Mucosa of descending colon (tissue), 3 donors: ENCODE results near the gene PTPRD. TPM values are rescaled to one million over a fixed set of nuclear protein-coding genes. Genes with fewer than 3 reads are reported as not detected.
A peak's percentile ranks its signal among the peaks of the same experiment; 100 is the strongest.

ENCODE experiments used
- ATAC-seq: fragments of 200-7000 bp; cut with Tn5 transposase; one replicate; pipeline ENCODE4 v1.9.1; 2020; ENCODE audit warnings: mild to moderate bottlenecking, moderate library complexity
- DNase-seq, 3 donors: peaks; one replicate each; pipeline ENCODE4 v3.0.0-alpha.2; 2020
- H3K36me3 ChIP-seq: fragments of 200-600 bp; one replicate; pipeline ENCODE4 v1.8.0; 2021; ENCODE audit warnings: low read depth, mild to moderate bottlenecking
- H3K4me1 ChIP-seq: fragments of 200-600 bp; one replicate; pipeline ENCODE4 v1.8.0; 2021; ENCODE audit warnings: low read depth, mild to moderate bottlenecking
- H3K4me3 ChIP-seq: fragments of 200-600 bp; one replicate; pipeline ENCODE4 v1.8.0; 2021; ENCODE audit warnings: mild to moderate bottlenecking
- H3K9me3 ChIP-seq: fragments of 200-600 bp; one replicate; pipeline ENCODE4 v1.8.0; 2021; ENCODE audit warnings: mild to moderate bottlenecking
- intact Hi-C, 2 donors: fragments of 100-400 bp; cut with DNase I in 1 of 2; cut with micrococcal nuclease in 1 of 2; formaldehyde crosslinking; loops; one replicate each; pipeline versions ENCODE4 v1.11.0 to v1.11.1; 2022; cut with DNase I, micrococcal nuclease
- total RNA-seq, 3 donors: library from RNA; stranded (reverse); fragmentation: NEBNext Ultra II Directional in 2 of 3; extraction: Animal tissue kit (Norgen Biotek cat#: 25700) in 2 of 3; gene quantifications; one replicate each; pipeline versions ENCODE4 v1.2.1 to v1.2.4, GENCODE V29; 2021 to 2023
- TF ChIP-seq, protein P1 (sequence below): fragments of 200-600 bp; IDR thresholded peaks from one replicate; pipeline ENCODE4 v1.8.0; 2022; ENCODE audit warnings: antibody characterized with exemption, mild to moderate bottlenecking
- donor health status: DM: no; HTN: no; CAD: no; lungs with moderate emphysema.
- donor health status: DM: no; HTN: no; CAD: no.
- donor health status: DM: no; HTN: yes; CAD: no.

PTPRD gene
- total RNA-seq, 3 donors from 2014 or later: 52.7 to 128 (median 113) TPM

DNA sequence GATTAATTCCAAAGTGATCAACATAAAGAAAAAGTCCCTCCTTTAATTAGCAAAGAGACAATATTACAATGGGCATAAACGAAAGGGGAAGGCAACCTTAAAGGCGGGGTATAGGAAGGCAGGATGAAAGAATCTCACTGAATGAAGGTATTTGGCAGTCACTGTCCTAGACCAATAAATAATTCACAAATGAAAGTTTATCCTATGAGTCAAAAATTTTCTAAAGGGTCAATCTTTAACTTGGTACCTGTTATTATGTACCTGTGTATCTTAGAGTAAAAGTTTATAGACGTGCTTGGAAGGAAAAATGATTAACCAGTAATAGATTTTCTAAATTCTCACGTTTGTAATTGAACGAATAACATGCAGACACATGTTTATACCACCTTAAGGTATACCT, 1867.5 kb downstream of the PTPRD start:
- intact Hi-C loops: no loop called here
- Histone ChIP-seq H3K4me3 (no peak overlapping the region), H3K9me3 (no peaks in the 10 kb centered on the region), H3K4me1 (no peaks in the 10 kb centered on the region), H3K36me3 (no peaks in the 10 kb centered on the region)
- ATAC-seq (no peak), DNase-seq (no peak)
- TF ChIP-seq, protein P1, sequence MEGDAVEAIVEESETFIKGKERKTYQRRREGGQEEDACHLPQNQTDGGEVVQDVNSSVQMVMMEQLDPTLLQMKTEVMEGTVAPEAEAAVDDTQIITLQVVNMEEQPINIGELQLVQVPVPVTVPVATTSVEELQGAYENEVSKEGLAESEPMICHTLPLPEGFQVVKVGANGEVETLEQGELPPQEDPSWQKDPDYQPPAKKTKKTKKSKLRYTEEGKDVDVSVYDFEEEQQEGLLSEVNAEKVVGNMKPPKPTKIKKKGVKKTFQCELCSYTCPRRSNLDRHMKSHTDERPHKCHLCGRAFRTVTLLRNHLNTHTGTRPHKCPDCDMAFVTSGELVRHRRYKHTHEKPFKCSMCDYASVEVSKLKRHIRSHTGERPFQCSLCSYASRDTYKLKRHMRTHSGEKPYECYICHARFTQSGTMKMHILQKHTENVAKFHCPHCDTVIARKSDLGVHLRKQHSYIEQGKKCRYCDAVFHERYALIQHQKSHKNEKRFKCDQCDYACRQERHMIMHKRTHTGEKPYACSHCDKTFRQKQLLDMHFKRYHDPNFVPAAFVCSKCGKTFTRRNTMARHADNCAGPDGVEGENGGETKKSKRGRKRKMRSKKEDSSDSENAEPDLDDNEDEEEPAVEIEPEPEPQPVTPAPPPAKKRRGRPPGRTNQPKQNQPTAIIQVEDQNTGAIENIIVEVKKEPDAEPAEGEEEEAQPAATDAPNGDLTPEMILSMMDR: no peak

DNA sequence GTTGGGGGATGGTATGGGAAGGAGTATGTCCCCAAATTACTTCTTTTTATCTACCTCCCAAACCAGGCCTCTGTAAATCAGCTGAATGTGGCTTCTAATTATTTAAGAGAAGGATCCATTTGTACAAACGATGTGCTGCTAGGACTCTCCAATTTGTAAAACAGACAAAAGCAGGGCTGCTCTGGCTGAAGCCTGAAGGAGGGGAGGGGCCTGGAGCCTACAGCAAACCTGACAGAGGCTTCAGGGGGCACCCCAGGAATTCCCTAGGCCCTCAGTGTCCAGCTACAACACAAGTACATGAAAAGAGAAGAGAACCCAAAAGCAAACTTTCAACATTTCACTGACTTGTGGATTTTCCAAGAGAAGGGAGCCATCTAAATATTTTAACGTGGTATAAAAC, 1873.9 kb downstream of the PTPRD start:
- H3K9me3 ChIP-seq: no peaks in the 10 kb centered on the region
- ATAC-seq (no peak), DNase-seq (no peak)
- TF ChIP-seq, protein P1: no peak
- no peaks in the 10 kb centered on the region for H3K36me3 ChIP-seq
- intact Hi-C loops: no loop called here
- H3K4me3 ChIP-seq: no peak overlapping the region
- no peaks in the 10 kb centered on the region for H3K4me1 ChIP-seq

DNA sequence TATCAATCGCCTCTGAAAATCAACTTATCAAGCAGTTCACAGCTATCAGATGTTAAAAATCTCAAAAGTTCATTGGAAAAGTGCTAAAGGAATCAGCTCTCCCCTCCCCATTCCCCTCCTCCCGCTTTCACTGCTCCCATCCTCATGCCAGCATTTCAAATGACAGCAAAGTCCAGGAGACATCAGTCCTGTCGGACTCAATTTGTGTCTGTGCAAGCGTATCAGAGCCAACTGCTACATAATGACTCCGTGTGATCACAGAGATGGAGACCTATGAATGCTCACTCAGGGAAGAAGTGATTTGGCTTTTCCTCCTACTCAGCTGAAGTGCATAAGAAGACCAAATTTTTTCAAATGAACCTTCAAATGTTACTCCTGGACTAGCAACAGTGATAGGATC, 1876.0 kb downstream of the PTPRD start:
- Histone ChIP-seq H3K4me1 (no peaks in the 10 kb centered on the region), H3K36me3 (no peaks in the 10 kb centered on the region), H3K4me3 (no peak overlapping the region), H3K9me3 (no peaks in the 10 kb centered on the region)
- TF ChIP-seq, protein P1: no peak
- DNase-seq: no peak
- no peak for ATAC-seq
- intact Hi-C loops: no loop called here

DNA sequence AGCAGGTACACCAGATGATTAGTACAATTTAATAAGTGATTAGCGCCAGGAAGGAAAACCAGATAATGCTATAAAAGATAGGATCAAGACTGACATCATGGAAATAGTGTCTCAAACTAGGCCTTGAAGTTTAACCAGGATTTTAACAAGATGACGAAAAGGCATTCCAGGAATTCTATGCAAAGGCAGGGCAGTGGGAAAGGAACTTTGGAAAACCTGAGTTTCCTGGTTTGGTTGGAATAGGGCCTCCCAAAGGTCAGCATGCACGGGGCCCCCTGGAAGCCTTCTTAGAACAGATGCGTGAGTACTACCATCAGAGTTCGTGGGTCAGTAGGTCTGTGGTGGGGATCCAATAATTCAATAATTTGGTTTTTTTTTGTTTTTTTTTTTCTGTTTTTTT, 1878.0 kb downstream of the PTPRD start:
- no peak for ATAC-seq
- TF ChIP-seq, protein P1: no peak

DNA sequence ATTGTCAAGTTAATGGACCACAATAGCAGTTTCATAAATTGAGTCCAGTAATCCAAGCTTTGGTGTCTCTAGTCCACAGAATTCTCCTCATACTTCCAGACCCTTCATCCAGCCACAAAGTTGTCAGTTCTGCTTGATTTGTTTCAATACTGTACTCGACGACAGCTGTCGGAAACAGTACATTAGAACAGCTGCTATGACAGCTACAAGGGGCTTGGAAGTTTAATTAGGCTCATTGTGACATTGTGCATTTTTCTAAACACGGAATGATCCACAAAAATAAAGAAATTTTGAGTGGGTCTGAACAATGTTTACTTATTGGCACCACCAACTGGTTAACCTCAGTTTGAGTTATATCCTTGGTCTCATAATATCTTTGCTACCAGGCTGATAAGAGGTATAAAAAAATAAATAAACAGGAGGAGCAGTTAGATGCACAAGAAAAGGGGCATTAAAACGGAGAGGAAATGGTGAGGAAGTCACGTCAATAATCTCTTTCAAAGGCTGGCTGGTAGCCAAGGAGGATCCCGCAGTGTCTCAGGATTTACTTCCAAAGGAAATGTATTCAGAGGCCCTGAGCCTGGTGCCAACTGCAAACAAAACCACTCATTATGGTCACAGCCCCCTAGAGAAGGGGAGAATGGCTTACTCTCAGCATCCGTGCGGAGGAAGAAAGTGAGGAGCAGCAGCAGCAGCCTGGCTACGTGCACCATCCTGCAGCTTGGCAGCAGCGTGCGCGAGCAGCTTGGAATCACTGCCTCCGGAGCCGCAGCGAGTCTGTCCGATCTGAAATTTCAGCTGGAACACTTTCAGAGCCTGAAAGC, 1879.5 kb downstream of the PTPRD start:
- H3K4me1 ChIP-seq: no peaks in the 10 kb centered on the region
- TF ChIP-seq, protein P1: no peak
- no peak for ATAC-seq
- peak in 1 of 3 donors; percentile 6 for DNase-seq
- H3K9me3 ChIP-seq: no peaks in the 10 kb centered on the region
- no peaks in the 10 kb centered on the region for H3K36me3 ChIP-seq
- intact Hi-C loops: no loop called here
- no peak overlapping the region for H3K4me3 ChIP-seq

More for the DNA sequence above, 1878.0 kb downstream of the PTPRD start:
- Histone ChIP-seq H3K4me1 (no peaks in the 10 kb centered on the region), H3K9me3 (no peaks in the 10 kb centered on the region), H3K4me3 (no peak overlapping the region), H3K36me3 (no peaks in the 10 kb centered on the region)
- intact Hi-C loops: no loop called here
- no peak for DNase-seq
